Right lung (tissue), 5 donors: ENCODE measurements around the gene CTNNBL1. TPM values are rescaled to one million over a fixed set of nuclear protein-coding genes. Genes with fewer than 3 reads are reported as not detected.
"Not testable (repeated sequence)": the region's sequence is repeated elsewhere in the genome, so short reads cannot be mapped to it uniquely, and the experiment has no call there.

Experiments used
- DNase-seq, 2 donors: peaks; one replicate each; pipeline ENCODE4 v3.0.0-alpha.2; 2013
- polyA plus RNA-seq, 5 donors: library from polyadenylated mRNA; unstranded; fragments of 120-200 nt; gene quantifications; one replicate each; pipeline versions ENCODE4 v1.2.1 to v1.2.3, GENCODE V29; 2013; ENCODE audit warnings: inconsistent platforms in 1 of 5, low replicate concordance in 1 of 5; ENCODE audit not compliant: insufficient read length in 5 of 5, insufficient read depth in 1 of 5

Gene CTNNBL1
- polyA plus RNA-seq, 5 donors = 45.6 to 59.7 (median 51.3) TPM

GRCh38 chr20:37703035-37703845, 9.4 kb downstream of the CTNNBL1 start:
- no peak for DNase-seq

- DNase-seq = no peak
These were observed 11.1 kb downstream of the CTNNBL1 start for GRCh38 chr20:37704955-37705354.

- DNase-seq = no peak
These were observed 12.5 kb downstream of the CTNNBL1 start for GRCh38 chr20:37706298-37706697.

- no peak for DNase-seq
These were observed 17.2 kb downstream of the CTNNBL1 start for GRCh38 chr20:37711001-37711400.

GRCh38 chr20:37711994-37712964, 18.4 kb downstream of the CTNNBL1 start:
- no peak for DNase-seq

GRCh38 chr20:37713396-37713795, 19.6 kb downstream of the CTNNBL1 start:
- no peak for DNase-seq

GRCh38 chr20:37714978-37715672, 21.3 kb downstream of the CTNNBL1 start:
- DNase-seq = no peak

GRCh38 chr20:37721751-37722150, 27.9 kb downstream of the CTNNBL1 start:
- no peak for DNase-seq

GRCh38 chr20:37722312-37722711, 28.5 kb downstream of the CTNNBL1 start:
- not testable (repeated sequence) for DNase-seq

- no peak for DNase-seq
These were observed 29.8 kb downstream of the CTNNBL1 start for GRCh38 chr20:37723668-37724067.

- no peak for DNase-seq
These were observed 31.3 kb downstream of the CTNNBL1 start for GRCh38 chr20:37725165-37725564.

- no peak for DNase-seq
These were observed 32.0 kb downstream of the CTNNBL1 start for GRCh38 chr20:37725855-37726254.

GRCh38 chr20:37726321-37726720, 32.5 kb downstream of the CTNNBL1 start:
- DNase-seq = no peak

GRCh38 chr20:37726971-37727956, 33.4 kb downstream of the CTNNBL1 start:
- no peak for DNase-seq

- no peak for DNase-seq
These were observed 34.3 kb downstream of the CTNNBL1 start for GRCh38 chr20:37727957-37728634.

- DNase-seq = no peak
These were observed 34.8 kb downstream of the CTNNBL1 start for GRCh38 chr20:37728635-37728983.

GRCh38 chr20:37729452-37729851, 35.6 kb downstream of the CTNNBL1 start:
- no peak for DNase-seq

GRCh38 chr20:37729909-37730308, 36.1 kb downstream of the CTNNBL1 start:
- no peak for DNase-seq

GRCh38 chr20:37733416-37733815, 39.6 kb downstream of the CTNNBL1 start:
- no peak for DNase-seq
